Measurements from ENCODE around the gene WASF1. TPM values are rescaled to one million over a fixed set of nuclear protein-coding genes. Genes with fewer than 3 reads are reported as not detected.

Gene WASF1
- polyA plus RNA-seq, 2 of the 4 experiments (the other 2 are of a cell fraction), result 12.8 to 21.0 TPM

DNA sequence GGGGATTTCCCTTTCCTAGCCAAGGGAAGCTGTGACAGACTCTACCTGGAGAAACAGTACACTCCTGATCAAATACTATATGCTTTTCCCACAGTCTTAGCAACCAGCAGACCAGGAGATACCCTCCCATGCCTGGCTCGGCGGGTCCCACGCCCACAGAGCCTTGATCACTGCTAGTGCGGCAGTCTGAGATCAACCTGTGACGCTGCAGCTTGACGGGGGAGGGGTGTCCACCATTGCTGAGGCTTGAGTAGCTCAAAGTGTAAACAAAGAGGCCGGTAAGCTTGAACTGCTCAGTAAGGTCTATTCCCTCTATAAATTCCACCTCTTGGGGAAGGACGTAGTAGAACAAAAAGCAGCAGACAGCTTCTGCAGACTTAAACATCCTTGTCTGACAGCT, 63.2 kb downstream of the WASF1 start:
- no peaks in the 10 kb centered on the region for H3K9me3 ChIP-seq
- FAIRE-seq (no peak), ATAC-seq (no peak), DNase-seq (ENCODE audit: low read depth in 1 of 2, low spot score in 1 of 2) (no peak)
- H3K27ac ChIP-seq, result no peak overlapping the region
- POLR2A ChIA-PET, result no interaction called here
- WGBS (ENCODE audit: missing lambda C conversion rate), result 93% methylated on average over 3 of the region's 8 CpGs
- TF ChIP-seq CBX2 (IDR thresholded peaks at IDR 0.05; ENCODE audit: borderline replicate concordance, low read depth) (no peak), ZNF302 (CRISPR knock-in tag; IDR thresholded peaks at IDR 0.05) (no peak), RFX5 (IDR thresholded peaks at IDR 0.05) (no peak), REST (IDR thresholded peaks at IDR 0.05) (no peak), CHD2 (IDR thresholded peaks at IDR 0.05; ENCODE audit: low read length, partially characterized antibody) (no peak), MYC (IDR thresholded peaks at IDR 0.05; ENCODE audit: borderline replicate concordance, low read length) (no peak), ATOH8 (CRISPR knock-in tag; IDR thresholded peaks at IDR 0.05; ENCODE audit: low read depth) (no peak), EP300 (IDR thresholded peaks at IDR 0.05) (no peak), ELK1 (IDR thresholded peaks at IDR 0.05; ENCODE audit: low read depth, low read length) (no peak), KDM1A (IDR thresholded peaks at IDR 0.05; ENCODE audit: low read depth) (no peak), ZFP36 (IDR thresholded peaks at IDR 0.05; ENCODE audit: borderline replicate concordance, partially characterized antibody) (no peak), ZSCAN20 (CRISPR knock-in tag; IDR thresholded peaks at IDR 0.05) (no peak)
- CTCF ChIA-PET, result no interaction called here
- no peak overlapping the region for H3K4me2 ChIP-seq
- H3K4me3 ChIP-seq, result no peak overlapping the region
- H3K4me1 ChIP-seq, result no peaks in the 10 kb centered on the region

- H3K27ac ChIP-seq, result no peak overlapping the region
- H3K4me1 ChIP-seq, result no peaks in the 10 kb centered on the region
- ChIA-PET POLR2A (no interaction called here), CTCF (no interaction called here)
- H3K4me2 ChIP-seq, result no peak overlapping the region
- no peak overlapping the region for H3K4me3 ChIP-seq
- H3K9me3 ChIP-seq, result no peaks in the 10 kb centered on the region
- no peak for DNase-seq (ENCODE audit: low read depth in 1 of 2, low spot score in 1 of 2)
- no peak for FAIRE-seq
- ATAC-seq, result no peak
- no peak for TF ChIP-seq CBX2 (IDR thresholded peaks at IDR 0.05; ENCODE audit: borderline replicate concordance, low read depth)
- no peak for TF ChIP-seq KDM1A (IDR thresholded peaks at IDR 0.05; ENCODE audit: low read depth)
- no peak for TF ChIP-seq MAZ (IDR thresholded peaks at IDR 0.05; ENCODE audit: borderline replicate concordance, low read depth, low read length)
Observed at GRCh38 chr6:110114004-110114403, 65.5 kb downstream of the WASF1 start.

GRCh38 chr6:110105296-110105695, 74.2 kb downstream of the WASF1 start:
- FAIRE-seq, result no peak
- ATAC-seq, result no peak
- WGBS (ENCODE audit: missing lambda C conversion rate), result 95% methylated on average over 4 of the region's 4 CpGs
- TF ChIP-seq, protein P1, sequence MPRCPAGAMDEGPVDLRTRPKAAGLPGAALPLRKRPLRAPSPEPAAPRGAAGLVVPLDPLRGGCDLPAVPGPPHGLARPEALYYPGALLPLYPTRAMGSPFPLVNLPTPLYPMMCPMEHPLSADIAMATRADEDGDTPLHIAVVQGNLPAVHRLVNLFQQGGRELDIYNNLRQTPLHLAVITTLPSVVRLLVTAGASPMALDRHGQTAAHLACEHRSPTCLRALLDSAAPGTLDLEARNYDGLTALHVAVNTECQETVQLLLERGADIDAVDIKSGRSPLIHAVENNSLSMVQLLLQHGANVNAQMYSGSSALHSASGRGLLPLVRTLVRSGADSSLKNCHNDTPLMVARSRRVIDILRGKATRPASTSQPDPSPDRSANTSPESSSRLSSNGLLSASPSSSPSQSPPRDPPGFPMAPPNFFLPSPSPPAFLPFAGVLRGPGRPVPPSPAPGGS (IDR thresholded peaks at IDR 0.05), result no peak
- TF ChIP-seq PHF8 (IDR thresholded peaks at IDR 0.05; ENCODE audit: borderline replicate concordance, low read depth), result no peak
- TF ChIP-seq MAFK (IDR thresholded peaks at IDR 0.05; ENCODE audit: partially characterized antibody), result no peak
- TF ChIP-seq CTCF (IDR thresholded peaks at IDR 0.05), result no peak
- no peak for TF ChIP-seq MYC (IDR thresholded peaks at IDR 0.05; ENCODE audit: borderline replicate concordance, low read length)
- no peak for TF ChIP-seq MAX (IDR thresholded peaks at IDR 0.05)
- TF ChIP-seq POLR2A (IDR thresholded peaks at IDR 0.05; ENCODE audit: low read length), result no peak
- no peak for TF ChIP-seq ATOH8 (CRISPR knock-in tag; IDR thresholded peaks at IDR 0.05; ENCODE audit: low read depth)
- TF ChIP-seq POLR2AphosphoS2 (conservative IDR thresholded peaks at IDR 0.05; ENCODE audit: low read length), result no peak
- TF ChIP-seq RFX5 (IDR thresholded peaks at IDR 0.05), result no peak

More at GRCh38 chr6:110105296-110105695, 74.2 kb downstream of the WASF1 start:
- H3K4me3 ChIP-seq, result no peak overlapping the region
- no peak overlapping the region for H3K27ac ChIP-seq
- no peak for DNase-seq (ENCODE audit: low read depth in 1 of 2, low spot score in 1 of 2)
- ChIA-PET POLR2A (no interaction called here), CTCF (no interaction called here)
- H3K9me3 ChIP-seq, result no peaks in the 10 kb centered on the region
- H3K4me1 ChIP-seq, result no peaks in the 10 kb centered on the region
- H3K4me2 ChIP-seq, result no peak overlapping the region

Measured in A549 (cell line).